WTC11 (cell line): Measurements from ENCODE around the gene VEZF1. TPM values are rescaled to one million over a fixed set of nuclear protein-coding genes. Genes with fewer than 3 reads are reported as not detected.

ENCODE experiments used
- ATAC-seq: fragments of 200-7000 bp; cut with Tn5 transposase; 2 replicates; pipeline ENCODE4 v1.10.0; 2021; ENCODE audit warnings: mild to moderate bottlenecking, moderate library complexity
- CTCF ChIA-PET: fragments of 300-600 bp; sonication (Branson Sonifier 250); formaldehyde crosslinking; loops from one replicate; lab custom pipeline; 2021; ENCODE audit warnings: antibody characterized with exemption; lab: Charles Lee
- POLR2A ChIA-PET: fragments of 350-600 bp; sonication (Branson Sonifier 250); formaldehyde crosslinking; loops from one replicate; lab custom pipeline; 2021; ENCODE audit warnings: antibody characterized with exemption; lab: Charles Lee
- DNase-seq: peaks from one replicate; pipeline ENCODE4 v3.0.0; 2021; ENCODE audit warnings: low spot score
- H3K27ac Mint-ChIP-seq: 2 replicates; pipeline ENCODE4 v1.8.0; 2021; ENCODE audit warnings: mixed read lengths
- H3K27me3 Mint-ChIP-seq: 2 replicates; pipeline ENCODE4 v1.8.0; 2021; ENCODE audit warnings: low read depth, mild to moderate bottlenecking, moderate library complexity, mixed read lengths
- H3K36me3 Mint-ChIP-seq: 2 replicates; pipeline ENCODE4 v1.8.0; 2021; ENCODE audit warnings: mixed read lengths
- H3K4me1 Mint-ChIP-seq: 2 replicates; pipeline ENCODE4 v1.8.0; 2022; ENCODE audit warnings: mixed read lengths
- H3K4me3 Mint-ChIP-seq: 2 replicates; pipeline ENCODE4 v1.8.0; 2021; ENCODE audit warnings: mild to moderate bottlenecking, moderate library complexity, mixed read lengths
- H3K9me3 Mint-ChIP-seq: 2 replicates; pipeline ENCODE4 v1.8.0; 2021; ENCODE audit warnings: mixed read lengths
- AR ChIP-seq: fragments of 250-450 bp; sonication (Bioruptor Pico); IDR thresholded peaks from 2 replicates; pipeline ENCODE4 v1.9.0; 2021; ENCODE audit warnings: mild to moderate bottlenecking
- CBFB ChIP-seq: sonication (generic); formaldehyde crosslinking; IDR thresholded peaks from 2 replicates; pipeline ENCODE4 v1.8.1; 2022; ENCODE audit warnings: mild to moderate bottlenecking, low read depth, missing genetic modification reagents
- ETV6 ChIP-seq: sonication (generic); formaldehyde crosslinking; IDR thresholded peaks from 2 replicates; pipeline ENCODE4 v1.8.1; 2022; ENCODE audit warnings: mild to moderate bottlenecking, missing genetic modification reagents
- HMGA2 ChIP-seq: fragments of 250-450 bp; sonication (Bioruptor Pico); IDR thresholded peaks from 2 replicates; pipeline ENCODE4 v1.4.0; 2021; ENCODE audit warnings: mild to moderate bottlenecking, moderate library complexity
- KAT7 ChIP-seq: sonication (generic); formaldehyde crosslinking; IDR thresholded peaks from 2 replicates; pipeline ENCODE4 v1.8.1; 2023; ENCODE audit warnings: missing genetic modification reagents, mild to moderate bottlenecking, borderline replicate concordance
- MYBL2 ChIP-seq: sonication (generic); formaldehyde crosslinking; IDR thresholded peaks from 2 replicates; pipeline ENCODE4 v1.8.1; 2023; ENCODE audit warnings: mild to moderate bottlenecking, moderate library complexity, missing genetic modification reagents
- NFE2L1 ChIP-seq: sonication (generic); formaldehyde crosslinking; IDR thresholded peaks from 2 replicates; pipeline ENCODE4 v1.8.1; 2023; ENCODE audit warnings: missing genetic modification reagents
- PRRX2 ChIP-seq: fragments of 250-450 bp; sonication (Bioruptor Pico); IDR thresholded peaks from 2 replicates; pipeline ENCODE4 v1.8.0; 2021; ENCODE audit warnings: mild to moderate bottlenecking
- SMAD3 ChIP-seq: sonication (generic); formaldehyde crosslinking; IDR thresholded peaks from 2 replicates; pipeline ENCODE4 v1.8.0; 2022; ENCODE audit warnings: missing genetic modification reagents, mild to moderate bottlenecking, borderline replicate concordance
- SP1 ChIP-seq: sonication (generic); formaldehyde crosslinking; conservative IDR thresholded peaks from 2 replicates; pipeline ENCODE4 v1.8.1; 2022; ENCODE audit warnings: missing genetic modification reagents
- ZNF281 ChIP-seq: sonication (generic); formaldehyde crosslinking; IDR thresholded peaks from 2 replicates; pipeline ENCODE4 v1.8.0; 2023; ENCODE audit warnings: mild to moderate bottlenecking, missing genetic modification reagents
- ZNF416 ChIP-seq: fragments of 250-450 bp; sonication (Bioruptor Pico); IDR thresholded peaks from 2 replicates; pipeline ENCODE4 v1.9.0; 2021; ENCODE audit warnings: mild to moderate bottlenecking, inconsistent platforms
- total RNA-seq: library from RNA; stranded (reverse); gene quantifications from 3 replicates; pipeline ENCODE4 v1.2.3, GENCODE V29; 2021
- TF ChIP-seq, protein P1 (sequence below): sonication (generic); formaldehyde crosslinking; IDR thresholded peaks from 2 replicates; pipeline ENCODE4 v1.8.0; 2023; ENCODE audit warnings: missing genetic modification reagents
- TF ChIP-seq, protein P2 (sequence below): sonication (generic); formaldehyde crosslinking; conservative IDR thresholded peaks from 2 replicates; pipeline ENCODE4 v1.8.1; 2022; ENCODE audit warnings: mild to moderate bottlenecking, missing genetic modification reagents
- TF ChIP-seq, protein P3 (sequence below): sonication (generic); formaldehyde crosslinking; IDR thresholded peaks from 2 replicates; pipeline ENCODE4 v1.8.1; 2023; ENCODE audit warnings: mild to moderate bottlenecking, missing genetic modification reagents, borderline replicate concordance
- TF ChIP-seq, protein P4 (sequence below): sonication (generic); formaldehyde crosslinking; IDR thresholded peaks from 2 replicates; pipeline ENCODE4 v1.8.1; 2023; ENCODE audit warnings: mild to moderate bottlenecking, missing genetic modification reagents, moderate library complexity
- TF ChIP-seq, protein P5 (sequence below): sonication (generic); formaldehyde crosslinking; IDR thresholded peaks from 2 replicates; pipeline ENCODE4 v1.8.1; 2022; ENCODE audit warnings: mild to moderate bottlenecking, missing genetic modification reagents, moderate library complexity, borderline replicate concordance

The VEZF1 gene
- total RNA-seq, 1 experiment from 2014 or later, result 43.3 TPM

DNA sequence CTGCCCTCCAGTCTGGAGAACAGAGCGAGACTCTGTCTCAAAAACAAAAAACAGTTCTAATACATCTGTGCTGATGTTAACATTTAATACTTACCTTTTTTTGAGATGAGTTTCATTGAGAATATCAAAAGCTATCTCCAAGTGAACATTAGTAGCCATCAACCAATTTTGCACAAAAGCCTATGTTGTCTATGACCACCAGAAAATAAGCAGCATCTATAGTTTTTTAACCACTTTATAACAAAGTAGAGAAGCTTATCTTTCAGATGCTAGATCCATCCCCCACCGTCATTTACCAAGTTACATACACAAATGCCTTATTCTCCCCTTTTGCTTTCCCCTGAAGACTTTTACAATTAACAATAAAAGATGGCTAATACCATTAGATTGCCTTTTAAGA, 14.9 kb upstream of the VEZF1 start:
- no peaks in the 10 kb centered on the region for H3K27me3 Mint-ChIP-seq
- no peaks in the 10 kb centered on the region for H3K9me3 Mint-ChIP-seq
- ChIA-PET CTCF (interaction anchor here (11.1 kb wide), 1 partner anchor 145 kb away, joined by 207 read pairs; no protein-coding TSS in a partner anchor), POLR2A (no interaction called here)
- TF ChIP-seq, protein P1, sequence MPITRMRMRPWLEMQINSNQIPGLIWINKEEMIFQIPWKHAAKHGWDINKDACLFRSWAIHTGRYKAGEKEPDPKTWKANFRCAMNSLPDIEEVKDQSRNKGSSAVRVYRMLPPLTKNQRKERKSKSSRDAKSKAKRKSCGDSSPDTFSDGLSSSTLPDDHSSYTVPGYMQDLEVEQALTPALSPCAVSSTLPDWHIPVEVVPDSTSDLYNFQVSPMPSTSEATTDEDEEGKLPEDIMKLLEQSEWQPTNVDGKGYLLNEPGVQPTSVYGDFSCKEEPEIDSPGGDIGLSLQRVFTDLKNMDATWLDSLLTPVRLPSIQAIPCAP, result no peak
- TF ChIP-seq CBFB (CRISPR knock-in tag) (no peak), SP1 (CRISPR knock-in tag) (no peak), SMAD3 (no peak), KAT7 (CRISPR knock-in tag) (no peak), PRRX2 (CRISPR knock-in tag) (no peak), ZNF416 (CRISPR knock-in tag) (no peak), MYBL2 (CRISPR knock-in tag) (no peak), AR (CRISPR knock-in tag) (no peak)
- TF ChIP-seq, protein P2, sequence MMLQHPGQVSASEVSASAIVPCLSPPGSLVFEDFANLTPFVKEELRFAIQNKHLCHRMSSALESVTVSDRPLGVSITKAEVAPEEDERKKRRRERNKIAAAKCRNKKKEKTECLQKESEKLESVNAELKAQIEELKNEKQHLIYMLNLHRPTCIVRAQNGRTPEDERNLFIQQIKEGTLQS (CRISPR knock-in tag), result no peak
- TF ChIP-seq, protein P3, sequence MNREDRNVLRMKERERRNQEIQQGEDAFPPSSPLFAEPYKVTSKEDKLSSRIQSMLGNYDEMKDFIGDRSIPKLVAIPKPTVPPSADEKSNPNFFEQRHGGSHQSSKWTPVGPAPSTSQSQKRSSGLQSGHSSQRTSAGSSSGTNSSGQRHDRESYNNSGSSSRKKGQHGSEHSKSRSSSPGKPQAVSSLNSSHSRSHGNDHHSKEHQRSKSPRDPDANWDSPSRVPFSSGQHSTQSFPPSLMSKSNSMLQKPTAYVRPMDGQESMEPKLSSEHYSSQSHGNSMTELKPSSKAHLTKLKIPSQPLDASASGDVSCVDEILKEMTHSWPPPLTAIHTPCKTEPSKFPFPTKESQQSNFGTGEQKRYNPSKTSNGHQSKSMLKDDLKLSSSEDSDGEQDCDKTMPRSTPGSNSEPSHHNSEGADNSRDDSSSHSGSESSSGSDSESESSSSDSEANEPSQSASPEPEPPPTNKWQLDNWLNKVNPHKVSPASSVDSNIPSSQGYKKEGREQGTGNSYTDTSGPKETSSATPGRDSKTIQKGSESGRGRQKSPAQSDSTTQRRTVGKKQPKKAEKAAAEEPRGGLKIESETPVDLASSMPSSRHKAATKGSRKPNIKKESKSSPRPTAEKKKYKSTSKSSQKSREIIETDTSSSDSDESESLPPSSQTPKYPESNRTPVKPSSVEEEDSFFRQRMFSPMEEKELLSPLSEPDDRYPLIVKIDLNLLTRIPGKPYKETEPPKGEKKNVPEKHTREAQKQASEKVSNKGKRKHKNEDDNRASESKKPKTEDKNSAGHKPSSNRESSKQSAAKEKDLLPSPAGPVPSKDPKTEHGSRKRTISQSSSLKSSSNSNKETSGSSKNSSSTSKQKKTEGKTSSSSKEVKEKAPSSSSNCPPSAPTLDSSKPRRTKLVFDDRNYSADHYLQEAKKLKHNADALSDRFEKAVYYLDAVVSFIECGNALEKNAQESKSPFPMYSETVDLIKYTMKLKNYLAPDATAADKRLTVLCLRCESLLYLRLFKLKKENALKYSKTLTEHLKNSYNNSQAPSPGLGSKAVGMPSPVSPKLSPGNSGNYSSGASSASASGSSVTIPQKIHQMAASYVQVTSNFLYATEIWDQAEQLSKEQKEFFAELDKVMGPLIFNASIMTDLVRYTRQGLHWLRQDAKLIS (CRISPR knock-in tag), result no peak
- peaks cover 42% of the 10 kb centered on the region for H3K4me1 Mint-ChIP-seq
- H3K27ac Mint-ChIP-seq, result peak overlapping the region; percentile 90
- no peak for DNase-seq
- no peak for ATAC-seq
- peaks cover 60% of the 10 kb centered on the region for H3K36me3 Mint-ChIP-seq
- peak overlapping the region; percentile 100 for H3K4me3 Mint-ChIP-seq

DNA sequence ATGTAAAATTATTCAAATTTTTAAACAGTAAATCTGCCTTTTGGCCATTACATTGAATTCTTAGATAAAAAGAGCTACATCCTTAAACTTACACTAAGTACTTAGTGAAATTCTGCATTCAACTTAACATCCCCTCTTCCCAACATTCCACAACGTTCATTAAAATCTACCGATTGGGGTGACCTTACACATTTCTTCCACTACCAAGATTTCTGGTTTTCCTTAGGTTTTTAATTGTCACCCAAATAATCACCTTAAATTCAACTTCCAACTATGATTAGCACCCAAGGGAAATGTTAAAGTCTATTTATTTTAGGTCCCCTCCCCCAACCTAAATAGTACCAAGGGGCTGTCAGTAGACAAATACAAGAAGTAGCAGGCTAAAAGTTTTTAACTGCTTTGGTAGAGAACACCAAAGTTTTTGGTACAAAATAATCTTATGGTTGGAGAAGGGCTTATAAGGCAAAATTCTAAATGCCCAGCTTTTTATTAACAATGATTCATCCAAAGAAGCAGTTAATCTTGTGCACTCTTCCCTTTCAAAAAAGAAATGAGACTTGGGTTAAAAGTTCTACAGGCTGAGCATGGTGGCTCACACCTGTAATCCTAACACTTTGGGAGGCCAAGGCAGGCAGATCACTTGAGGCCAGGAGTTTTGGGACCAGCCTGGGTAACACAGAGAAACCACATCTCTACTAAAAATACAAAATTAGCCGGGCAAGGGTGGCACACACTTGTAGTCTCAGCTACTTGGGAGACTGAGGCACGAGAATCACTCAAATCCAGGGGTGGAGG, 14.3 kb upstream of the VEZF1 start:
- Mint-ChIP-seq H3K27ac (peak overlapping the region; percentile 90), H3K9me3 (no peaks in the 10 kb centered on the region), H3K36me3 (peaks cover 65% of the 10 kb centered on the region), H3K4me1 (peaks cover 40% of the 10 kb centered on the region), H3K27me3 (no peaks in the 10 kb centered on the region), H3K4me3 (peak overlapping the region; percentile 25)
- no peak for ATAC-seq
- no peak for DNase-seq
- CTCF ChIA-PET, result interaction anchor here (11.1 kb wide), 1 partner anchor 144 kb away, joined by 207 read pairs; no protein-coding TSS in a partner anchor
- POLR2A ChIA-PET, result no interaction called here
- TF ChIP-seq CBFB (CRISPR knock-in tag) (no peak), ETV6 (CRISPR knock-in tag) (no peak), HMGA2 (CRISPR knock-in tag) (no peak), ZNF281 (CRISPR knock-in tag) (no peak), NFE2L1 (no peak)
- TF ChIP-seq, protein P4, sequence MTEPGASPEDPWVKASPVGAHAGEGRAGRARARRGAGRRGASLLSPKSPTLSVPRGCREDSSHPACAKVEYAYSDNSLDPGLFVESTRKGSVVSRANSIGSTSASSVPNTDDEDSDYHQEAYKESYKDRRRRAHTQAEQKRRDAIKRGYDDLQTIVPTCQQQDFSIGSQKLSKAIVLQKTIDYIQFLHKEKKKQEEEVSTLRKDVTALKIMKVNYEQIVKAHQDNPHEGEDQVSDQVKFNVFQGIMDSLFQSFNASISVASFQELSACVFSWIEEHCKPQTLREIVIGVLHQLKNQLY (CRISPR knock-in tag), result no peak
- TF ChIP-seq, protein P3 (CRISPR knock-in tag), result no peak
- TF ChIP-seq, protein P5, sequence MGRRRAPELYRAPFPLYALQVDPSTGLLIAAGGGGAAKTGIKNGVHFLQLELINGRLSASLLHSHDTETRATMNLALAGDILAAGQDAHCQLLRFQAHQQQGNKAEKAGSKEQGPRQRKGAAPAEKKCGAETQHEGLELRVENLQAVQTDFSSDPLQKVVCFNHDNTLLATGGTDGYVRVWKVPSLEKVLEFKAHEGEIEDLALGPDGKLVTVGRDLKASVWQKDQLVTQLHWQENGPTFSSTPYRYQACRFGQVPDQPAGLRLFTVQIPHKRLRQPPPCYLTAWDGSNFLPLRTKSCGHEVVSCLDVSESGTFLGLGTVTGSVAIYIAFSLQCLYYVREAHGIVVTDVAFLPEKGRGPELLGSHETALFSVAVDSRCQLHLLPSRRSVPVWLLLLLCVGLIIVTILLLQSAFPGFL, result no peak
